SU-DHL-6 (cell line): Measurements from ENCODE around the gene RARRES1.

Source experiments
- CTCF ChIP-seq: fragments of 200-600 bp; sonication (generic); IDR thresholded peaks from one replicate; pipeline ENCODE4 v1.5.1; 2017; ENCODE audit warnings: antibody characterized with exemption, mild to moderate bottlenecking, low read length, moderate library complexity; ENCODE audit not compliant: insufficient read depth, poor library complexity, severe bottlenecking
- EZH2phosphoT487 ChIP-seq: fragments of 200-600 bp; sonication (generic), shearing (Covaris generic); conservative IDR thresholded peaks from 2 replicates; pipeline ENCODE4 v1.6.1; 2018; ENCODE audit warnings: mild to moderate bottlenecking, antibody characterized with exemption, low read length, moderate library complexity, mixed read lengths

GRCh38 chr3:158668506-158668905 is 63.8 kb downstream of the RARRES1 start:
- TF ChIP-seq CTCF (no peak), EZH2phosphoT487 (no peak)
